Measurements from ENCODE around the gene ARSI.

The ARSI gene

GRCh38 chr5:150295741-150296486 is 6.8 kb downstream of the ARSI start:
- Histone ChIP-seq H3K36me3 (replicated peaks) (no peaks in the 10 kb centered on the region), H3K27me3 (replicated peaks) (no peaks in the 10 kb centered on the region), H3K27ac (no peak overlapping the region), H3K4me3 (ENCODE audit: low read depth, low read length) (no peak overlapping the region)
- TF ChIP-seq CTCF (IDR thresholded peaks at IDR 0.05; ENCODE audit: low read depth, low read length, missing control alignments): no peak
- no peak for DNase-seq
- in situ Hi-C loops (cut with HindIII; ENCODE audit: low pct_ligation_motif_present, low sequenced_read_pairs): no loop called here

GRCh38 chr5:150295172-150295634 is 7.5 kb downstream of the ARSI start:
- no peak for TF ChIP-seq CTCF (IDR thresholded peaks at IDR 0.05; ENCODE audit: low read depth, low read length, missing control alignments)
- H3K27me3 ChIP-seq (replicated peaks): no peaks in the 10 kb centered on the region
- H3K36me3 ChIP-seq (replicated peaks): no peaks in the 10 kb centered on the region
- in situ Hi-C loops (cut with HindIII; ENCODE audit: low pct_ligation_motif_present, low sequenced_read_pairs): no loop called here
- H3K27ac ChIP-seq: no peak overlapping the region
- peak; percentile 47 for DNase-seq
- H3K4me3 ChIP-seq (ENCODE audit: low read depth, low read length): no peak overlapping the region

GRCh38 chr5:150294551-150295071 is 8.1 kb downstream of the ARSI start:
- no peak for DNase-seq
- H3K4me3 ChIP-seq (ENCODE audit: low read depth, low read length): no peak overlapping the region
- no peak overlapping the region for H3K27ac ChIP-seq
- no peaks in the 10 kb centered on the region for H3K27me3 ChIP-seq (replicated peaks)
- no peaks in the 10 kb centered on the region for H3K36me3 ChIP-seq (replicated peaks)
- in situ Hi-C loops (cut with HindIII; ENCODE audit: low pct_ligation_motif_present, low sequenced_read_pairs): no loop called here
- no peak for TF ChIP-seq CTCF (IDR thresholded peaks at IDR 0.05; ENCODE audit: low read depth, low read length, missing control alignments)

GRCh38 chr5:150293091-150293941 is 9.4 kb downstream of the ARSI start:
- H3K36me3 ChIP-seq (replicated peaks): no peaks in the 10 kb centered on the region
- no peaks in the 10 kb centered on the region for H3K27me3 ChIP-seq (replicated peaks)
- DNase-seq: no peak
- no peak overlapping the region for H3K27ac ChIP-seq
- in situ Hi-C loops (cut with HindIII; ENCODE audit: low pct_ligation_motif_present, low sequenced_read_pairs): no loop called here
- H3K4me3 ChIP-seq (ENCODE audit: low read depth, low read length): no peak overlapping the region
- TF ChIP-seq CTCF (IDR thresholded peaks at IDR 0.05; ENCODE audit: low read depth, low read length, missing control alignments): peak; percentile 23

DNA sequence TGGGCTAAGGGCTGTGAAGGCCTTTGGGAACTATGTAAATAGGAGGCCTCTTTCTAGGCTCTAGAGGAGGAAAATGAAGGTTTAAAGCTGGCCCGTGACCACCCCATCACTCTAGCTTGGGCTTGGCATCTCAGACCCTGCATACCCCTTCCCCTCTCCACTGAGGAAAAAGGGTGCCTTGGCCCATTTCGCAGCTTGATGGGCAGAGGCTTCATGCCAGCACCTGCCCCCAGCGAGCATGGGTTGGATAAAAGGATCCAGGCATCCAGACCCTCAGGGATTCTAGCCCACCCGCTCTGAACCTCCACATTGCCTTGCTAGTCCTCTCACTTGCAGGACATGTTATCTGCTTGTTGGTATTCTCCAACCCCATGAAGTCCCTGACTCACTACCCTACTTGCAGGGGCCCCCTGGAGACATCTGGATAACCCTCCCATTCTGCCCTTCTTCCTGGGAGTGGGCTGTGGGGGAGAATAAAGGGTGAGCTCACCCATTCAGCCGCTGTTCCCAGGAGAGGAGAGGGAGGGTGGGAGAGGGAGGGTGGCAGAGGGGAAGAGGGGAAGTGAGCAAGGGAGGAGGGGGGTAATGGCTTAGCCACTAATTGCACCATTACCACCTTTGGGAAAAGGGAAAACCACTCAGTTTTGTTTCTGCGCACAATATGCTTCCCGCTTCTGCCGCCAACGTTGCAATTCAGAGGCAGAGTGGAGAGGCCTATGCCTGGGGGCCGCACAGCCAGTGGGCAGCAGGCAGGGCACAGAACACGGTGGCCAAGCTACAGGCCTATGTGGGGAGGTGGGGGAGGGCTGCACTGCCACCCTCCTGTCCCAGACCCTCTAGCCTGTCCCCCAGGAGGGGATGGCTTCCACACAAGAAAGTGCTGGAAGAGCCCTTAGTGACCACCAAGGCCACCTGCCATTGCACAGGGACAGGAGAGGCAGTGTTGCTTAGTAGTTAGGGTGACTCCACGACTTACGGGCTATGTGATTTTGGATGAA is 11.0 kb downstream of the ARSI start:
- no peak for TF ChIP-seq CTCF (IDR thresholded peaks at IDR 0.05; ENCODE audit: low read depth, low read length, missing control alignments)
- Histone ChIP-seq H3K27me3 (replicated peaks) (no peaks in the 10 kb centered on the region), H3K36me3 (replicated peaks) (no peaks in the 10 kb centered on the region), H3K27ac (no peak overlapping the region), H3K4me3 (ENCODE audit: low read depth, low read length) (no peak overlapping the region)
- in situ Hi-C loops (cut with HindIII; ENCODE audit: low pct_ligation_motif_present, low sequenced_read_pairs): no loop called here
- DNase-seq: no peak
